Esophagus muscularis mucosa (tissue), 4 donors: ENCODE measurements around the gene RENBP. TPM values are rescaled to one million over a fixed set of nuclear protein-coding genes. Genes with fewer than 3 reads are reported as not detected.

Experiments
- DNase-seq: peaks from one replicate; pipeline ENCODE4 v3.0.0-alpha.2; 2017; ENCODE audit errors: extremely low spot score
- H3K27ac ChIP-seq, 4 donors: fragments of 200-600 bp; sonication (generic); replicated peaks in 1 of 4; 1 replicate in 3 of 4; 2 replicates in 1 of 4; pipeline ENCODE4 v1.5.1; 2016 to 2019; ENCODE audit warnings: mild to moderate bottlenecking in 1 of 4
- H3K27me3 ChIP-seq, 4 donors: fragments of 200-600 bp; sonication (generic); one replicate each; pipeline versions ENCODE4 v1.5.1 to v1.6.0; 2016 to 2019
- H3K36me3 ChIP-seq, 4 donors: fragments of 200-600 bp; sonication (generic); one replicate each; pipeline ENCODE4 v1.5.1; 2016 to 2019
- H3K4me1 ChIP-seq, 4 donors: fragments of 200-600 bp; sonication (generic); one replicate each; pipeline ENCODE4 v1.5.1; 2016 to 2019
- H3K4me3 ChIP-seq, 4 donors: fragments of 200-600 bp; sonication (generic); 1 replicate in 2 of 4; 2 replicates in 2 of 4; pipeline ENCODE4 v1.5.1; 2016 to 2019; ENCODE audit warnings: mild to moderate bottlenecking in 4 of 4, moderate library complexity in 1 of 4
- H3K9me3 ChIP-seq, 4 donors: fragments of 200-600 bp; sonication (generic); 1 replicate in 3 of 4; 2 replicates in 1 of 4; pipeline ENCODE4 v1.5.1; 2016 to 2019
- EP300 ChIP-seq: sonication (generic); formaldehyde crosslinking; IDR thresholded peaks from one replicate; pipeline ENCODE4 v1.6.1; 2017; ENCODE audit warnings: antibody characterized with exemption
- POLR2A ChIP-seq: fragments of 450-650 bp; IDR thresholded peaks from one replicate; pipeline ENCODE4 v1.6.1; 2017; ENCODE audit warnings: antibody characterized with exemption, moderate library complexity, mild to moderate bottlenecking, low read depth
- POLR2AphosphoS5 ChIP-seq, 2 donors: sonication (generic); formaldehyde crosslinking; IDR thresholded peaks; one replicate each; pipeline ENCODE4 v1.6.1; 2017; ENCODE audit warnings: antibody characterized with exemption in 2 of 2
- WGBS: methylation state at CpG from one replicate; pipeline ENCODE4 v1.1.5; 2018; 5-methylcytosine and 5-hydroxymethylcytosine counted together
- intact Hi-C: fragments of 100-400 bp; cut with DNase I; formaldehyde crosslinking; loops from one replicate; pipeline ENCODE4 v1.15.1; 2023
- total RNA-seq, 4 donors: library from RNA; depleted of rRNA; stranded (reverse); fragments of >200 nt; gene quantifications; one replicate each; pipeline versions ENCODE4 v1.1.0 to v1.2.1, GENCODE V29; 2016
- TF ChIP-seq, protein P1 (sequence below), 3 experiments: fragments of 200-600 bp in 2 of 3; fragments of 450-650 bp in 1 of 3; sonication (generic) in 2 of 3; IDR thresholded peaks; one replicate each; pipeline ENCODE4 v1.5.1; 2017 to 2019; ENCODE audit warnings: antibody characterized with exemption in 3 of 3, mild to moderate bottlenecking in 2 of 3, moderate library complexity in 1 of 3

The RENBP gene
- total RNA-seq, 4 donors from 2014 or later: 8.0 to 12.6 (median 9.1) TPM

DNA sequence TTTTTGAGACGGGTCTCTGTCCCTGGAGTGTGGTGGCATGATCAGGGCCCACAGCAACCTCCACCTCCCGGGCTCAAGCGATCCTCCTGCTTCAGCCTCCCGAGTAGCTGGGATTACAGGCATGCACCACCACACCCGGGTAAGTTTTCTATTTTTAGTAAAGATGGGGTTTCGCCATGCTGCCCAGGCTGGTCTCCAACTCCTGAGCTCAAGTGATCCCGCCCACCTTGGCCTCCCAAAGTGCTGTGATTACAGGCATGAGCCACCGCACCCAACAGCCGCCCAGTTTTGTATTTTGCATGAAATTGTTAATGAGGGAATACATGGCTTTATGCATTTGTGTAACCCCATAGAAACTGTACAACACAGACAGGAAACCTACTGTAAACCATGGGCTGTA lies 15.6 kb downstream of the RENBP start:
- TF ChIP-seq, protein P1, sequence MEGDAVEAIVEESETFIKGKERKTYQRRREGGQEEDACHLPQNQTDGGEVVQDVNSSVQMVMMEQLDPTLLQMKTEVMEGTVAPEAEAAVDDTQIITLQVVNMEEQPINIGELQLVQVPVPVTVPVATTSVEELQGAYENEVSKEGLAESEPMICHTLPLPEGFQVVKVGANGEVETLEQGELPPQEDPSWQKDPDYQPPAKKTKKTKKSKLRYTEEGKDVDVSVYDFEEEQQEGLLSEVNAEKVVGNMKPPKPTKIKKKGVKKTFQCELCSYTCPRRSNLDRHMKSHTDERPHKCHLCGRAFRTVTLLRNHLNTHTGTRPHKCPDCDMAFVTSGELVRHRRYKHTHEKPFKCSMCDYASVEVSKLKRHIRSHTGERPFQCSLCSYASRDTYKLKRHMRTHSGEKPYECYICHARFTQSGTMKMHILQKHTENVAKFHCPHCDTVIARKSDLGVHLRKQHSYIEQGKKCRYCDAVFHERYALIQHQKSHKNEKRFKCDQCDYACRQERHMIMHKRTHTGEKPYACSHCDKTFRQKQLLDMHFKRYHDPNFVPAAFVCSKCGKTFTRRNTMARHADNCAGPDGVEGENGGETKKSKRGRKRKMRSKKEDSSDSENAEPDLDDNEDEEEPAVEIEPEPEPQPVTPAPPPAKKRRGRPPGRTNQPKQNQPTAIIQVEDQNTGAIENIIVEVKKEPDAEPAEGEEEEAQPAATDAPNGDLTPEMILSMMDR (IDR thresholded peaks at IDR 0.05): no peak
- TF ChIP-seq POLR2AphosphoS5 (IDR thresholded peaks at IDR 0.05): no peak
- no peak for TF ChIP-seq EP300
- TF ChIP-seq POLR2A: no peak
- 68% methylated on average over 9 of the region's 9 CpGs for WGBS
- no peaks in the 10 kb centered on the region for H3K27me3 ChIP-seq
- intact Hi-C loops: no loop called here
- peak overlapping the region; percentile 59 to 94 (median 70) for H3K27ac ChIP-seq
- peaks cover 0 to 45% (median 33%) of the 10 kb centered on the region in 4 donors for H3K36me3 ChIP-seq
- no peak for DNase-seq
- H3K4me1 ChIP-seq: peaks cover 32 to 67% (median 47%) of the 10 kb centered on the region in 4 donors
- no peaks in the 10 kb centered on the region for H3K9me3 ChIP-seq
- peak overlapping the region in 3 of 4 donors; percentile 46 to 61 (median 59) for H3K4me3 ChIP-seq

DNA sequence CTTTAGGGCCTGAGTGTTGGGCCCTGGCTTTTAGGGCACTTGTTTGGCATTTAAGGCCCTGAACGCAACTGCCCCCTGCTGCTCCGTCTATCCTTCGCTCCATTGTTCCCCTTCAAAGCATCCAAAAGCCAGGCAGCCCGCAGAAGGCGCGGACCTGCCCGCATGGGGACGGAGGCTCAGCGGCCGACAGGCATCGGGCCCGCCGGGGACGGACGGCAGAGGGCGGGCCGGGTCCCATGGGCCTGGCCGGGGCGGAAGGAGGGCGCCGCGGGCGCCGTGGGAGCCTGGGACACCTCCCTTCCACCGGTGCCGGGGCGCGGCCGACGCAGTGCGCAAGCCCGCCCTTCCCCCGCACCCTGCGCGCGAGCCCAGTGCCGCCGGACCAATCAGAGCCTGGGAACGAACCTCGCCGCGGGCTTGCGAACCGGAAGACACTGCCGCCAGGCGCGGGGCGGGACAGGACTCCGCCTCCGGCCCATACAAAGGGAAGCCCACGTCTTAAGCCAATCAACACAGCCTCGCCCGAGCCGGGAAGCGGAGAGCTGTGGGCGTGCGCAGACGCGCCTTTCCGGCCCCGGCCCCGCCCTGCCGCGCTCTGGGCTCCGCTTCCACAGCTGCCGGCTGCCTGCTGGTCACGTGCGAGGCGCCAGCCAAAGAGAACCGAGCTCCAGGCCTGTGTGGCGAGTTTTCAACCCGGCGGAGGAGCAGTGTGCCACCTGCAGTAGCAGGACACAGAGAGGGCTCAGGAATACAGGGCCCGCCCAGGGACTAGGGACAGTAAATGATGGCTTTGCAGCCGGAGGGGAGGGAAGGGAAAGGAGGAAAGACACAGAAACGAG lies 16.3 kb downstream of the RENBP start:
- TF ChIP-seq POLR2AphosphoS5 (IDR thresholded peaks at IDR 0.05) (peak; percentile 84 to 85), EP300 (no peak), POLR2A (peak; percentile 73)
- TF ChIP-seq, protein P1 (IDR thresholded peaks at IDR 0.05): peak; percentile 22 to 32 (median 25)
- H3K4me3 ChIP-seq: peak overlapping the region; percentile 59 to 69 (median 63)
- no peaks in the 10 kb centered on the region for H3K9me3 ChIP-seq
- H3K4me1 ChIP-seq: peaks cover 34 to 67% (median 47%) of the 10 kb centered on the region in 4 donors
- intact Hi-C loops: no loop called here
- WGBS: 33% methylated on average over 39 of the region's 76 CpGs
- H3K36me3 ChIP-seq: peaks cover 0 to 40% (median 32%) of the 10 kb centered on the region in 4 donors
- H3K27ac ChIP-seq: peak overlapping the region; percentile 88 to 97 (median 96)
- peak; percentile 96 for DNase-seq
- no peaks in the 10 kb centered on the region for H3K27me3 ChIP-seq

DNA sequence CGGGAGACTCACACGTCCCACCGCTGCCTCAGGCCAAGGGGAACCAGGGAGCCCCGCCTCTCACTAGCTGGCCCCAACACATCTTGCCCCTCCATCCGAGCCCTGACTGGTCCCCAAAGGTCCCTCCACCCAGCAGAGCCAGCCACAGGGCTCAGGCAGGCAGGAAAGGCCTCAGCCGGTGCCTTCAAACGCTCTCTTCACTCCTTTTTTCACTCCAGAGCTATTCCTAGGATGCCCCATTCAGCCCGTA lies 16.8 kb downstream of the RENBP start:
- intact Hi-C loops: no loop called here
- WGBS: 31% methylated on average over 8 of the region's 8 CpGs
- TF ChIP-seq POLR2AphosphoS5 (IDR thresholded peaks at IDR 0.05) (no peak), POLR2A (no peak), EP300 (no peak)
- TF ChIP-seq, protein P1 (IDR thresholded peaks at IDR 0.05): no peak
- Histone ChIP-seq H3K36me3 (peaks cover 0 to 35% (median 29%) of the 10 kb centered on the region in 4 donors), H3K27me3 (no peaks in the 10 kb centered on the region), H3K4me3 (peak overlapping the region; percentile 59 to 69 (median 63)), H3K9me3 (no peaks in the 10 kb centered on the region), H3K27ac (peak overlapping the region; percentile 88 to 97 (median 96)), H3K4me1 (peaks cover 37 to 73% (median 51%) of the 10 kb centered on the region in 4 donors)
- DNase-seq: no peak

DNA sequence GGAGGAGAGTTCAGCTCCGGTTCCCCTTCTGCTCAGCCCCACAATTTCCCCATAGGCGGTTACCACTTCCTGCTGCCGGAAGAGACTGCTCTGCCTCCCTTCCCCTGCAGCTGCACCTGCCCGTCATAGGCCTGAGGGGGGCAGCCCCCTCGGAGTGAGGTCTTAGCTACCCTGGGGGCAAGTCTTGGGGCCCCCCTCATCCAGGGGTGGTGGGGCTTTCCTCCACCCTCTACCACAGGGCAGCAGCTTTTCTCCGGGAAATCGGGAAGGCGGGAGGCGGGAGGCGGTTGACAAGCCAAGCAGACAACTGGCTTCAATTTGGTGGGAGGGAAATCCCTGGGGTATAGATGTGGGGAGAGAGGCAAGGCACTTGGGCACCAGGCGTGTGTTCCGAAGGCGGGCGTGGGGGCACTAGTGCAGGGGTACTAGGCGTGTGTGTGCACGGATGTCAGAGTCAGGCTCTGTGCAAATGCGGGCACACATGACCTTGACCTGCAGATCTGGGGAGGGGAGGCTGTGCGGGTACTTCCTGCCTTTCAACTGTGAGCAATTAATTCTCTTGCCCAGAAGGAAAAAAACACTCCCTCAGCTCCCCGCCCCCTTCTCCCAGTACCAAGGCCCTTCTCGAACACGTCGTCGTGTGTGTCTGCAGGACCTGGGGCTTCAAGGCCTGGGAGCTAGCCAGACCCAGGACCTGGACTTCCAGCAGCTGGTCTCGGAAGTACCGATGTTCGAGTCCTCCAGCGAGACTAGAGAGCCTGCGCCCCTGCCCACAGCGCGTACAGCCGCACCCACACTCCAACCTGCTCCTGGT lies 17.4 kb downstream of the RENBP start:
- WGBS: 51% methylated on average over 19 of the region's 31 CpGs
- H3K4me1 ChIP-seq: peaks cover 43 to 73% (median 56%) of the 10 kb centered on the region in 4 donors

More for the DNA sequence above, 17.4 kb downstream of the RENBP start:
- Histone ChIP-seq H3K27ac (peak overlapping the region; percentile 88 to 97 (median 96)), H3K36me3 (peaks cover 0 to 30% (median 23%) of the 10 kb centered on the region in 4 donors), H3K27me3 (no peaks in the 10 kb centered on the region), H3K9me3 (no peaks in the 10 kb centered on the region), H3K4me3 (peak overlapping the region; percentile 59 to 69 (median 63))
- intact Hi-C loops: no loop called here
- no peak for DNase-seq
- no peak for TF ChIP-seq POLR2A
- TF ChIP-seq, protein P1 (IDR thresholded peaks at IDR 0.05): no peak
- TF ChIP-seq POLR2AphosphoS5 (IDR thresholded peaks at IDR 0.05): peak in 1 of 2 donors; percentile 22
